GM15510 (cell line): ENCODE results near the gene CRB3.
A peak's percentile ranks its signal among the peaks of the same experiment; 100 is the strongest.

Experiments
- POLR2A ChIP-seq: IDR thresholded peaks from 3 replicates; pipeline ENCODE4 v1.6.1; 2011; ENCODE audit warnings: borderline replicate concordance; ENCODE audit not compliant: insufficient read length; ENCODE audit errors: extremely low read depth

CRB3 gene

DNA sequence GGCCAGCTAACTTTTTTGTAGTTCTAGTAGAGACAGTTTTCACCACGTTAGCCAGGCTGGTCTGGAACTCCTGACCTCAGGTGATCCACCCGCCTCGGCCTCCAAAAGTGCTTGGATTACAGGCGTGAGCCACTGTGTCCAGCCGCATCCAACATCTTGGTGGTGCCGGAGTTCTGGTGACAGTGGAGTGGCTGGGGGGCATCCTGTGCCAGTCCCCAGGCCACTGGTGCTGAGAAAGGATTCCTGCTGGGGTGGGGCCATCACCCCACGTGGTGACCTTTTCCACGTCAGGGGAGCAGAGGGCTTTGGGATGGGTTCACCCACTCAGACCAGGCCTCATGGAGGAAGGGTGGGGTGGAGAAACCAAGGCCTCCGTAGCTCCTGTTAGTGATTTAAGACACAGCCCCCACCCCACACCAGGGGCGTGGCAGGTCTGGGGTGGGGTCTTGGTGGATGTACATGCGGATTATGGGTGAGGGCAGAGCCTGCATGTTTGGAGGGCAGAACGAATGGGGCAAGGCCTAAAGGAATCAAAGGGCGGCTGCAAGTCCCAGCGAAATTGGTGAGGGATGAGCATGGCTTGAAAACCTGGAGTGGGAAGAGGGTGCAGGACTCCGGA lies 51.0 kb downstream of the CRB3 start:
- TF ChIP-seq POLR2A = no peak

DNA sequence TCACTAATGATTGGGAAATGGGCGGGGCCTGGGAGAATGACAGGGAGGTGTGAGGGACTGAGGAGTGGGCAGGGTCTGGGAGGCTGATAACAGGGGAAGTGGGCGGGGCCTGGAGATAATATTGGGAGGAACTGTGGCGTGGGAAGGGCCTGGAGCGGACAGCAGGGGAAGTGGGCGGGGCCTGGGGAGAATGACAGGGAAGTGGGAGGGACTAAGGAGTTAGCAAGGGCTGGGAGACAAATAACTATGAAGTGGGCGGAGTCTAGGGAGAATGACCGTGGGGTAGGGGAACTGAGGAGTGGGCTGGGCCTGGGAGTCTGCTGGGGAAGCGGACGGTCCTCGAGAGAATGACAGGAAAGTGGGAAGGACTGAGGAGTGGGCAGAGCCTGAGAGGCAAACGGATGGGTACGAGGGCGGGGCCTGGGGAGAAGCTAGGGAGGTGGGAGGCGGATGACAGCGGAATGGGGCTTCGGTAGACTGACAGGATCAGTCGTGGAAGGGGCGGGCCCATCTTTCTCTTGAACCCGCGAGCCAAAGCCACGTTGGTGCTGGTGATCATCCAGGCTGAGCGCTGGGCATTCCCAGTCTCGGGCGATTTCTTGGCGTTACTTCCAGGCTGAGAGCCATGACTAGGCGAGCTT lies 52.1 kb downstream of the CRB3 start:
- peak; percentile 45 for TF ChIP-seq POLR2A
